WTC11 (cell line): ENCODE data around the gene ARL4A.

Experiments used
- CTCF ChIP-seq: fragments of 200-600 bp; IDR thresholded peaks from 2 replicates; pipeline ENCODE4 v1.8.0; 2022; ENCODE audit warnings: antibody characterized with exemption
- NR1H2 ChIP-seq: sonication (generic); formaldehyde crosslinking; IDR thresholded peaks from 2 replicates; pipeline ENCODE4 v1.9.0; 2021; ENCODE audit warnings: mild to moderate bottlenecking, moderate library complexity, missing genetic modification reagents
- SP1 ChIP-seq: sonication (generic); formaldehyde crosslinking; conservative IDR thresholded peaks from 2 replicates; pipeline ENCODE4 v1.8.1; 2022; ENCODE audit warnings: missing genetic modification reagents
- ZNF317 ChIP-seq: sonication (generic); formaldehyde crosslinking; IDR thresholded peaks from 2 replicates; pipeline ENCODE4 v1.8.1; 2023; ENCODE audit warnings: low read depth, mild to moderate bottlenecking, moderate library complexity, missing genetic modification reagents, borderline replicate concordance
- TF ChIP-seq, protein P1 (sequence below): sonication (generic); formaldehyde crosslinking; conservative IDR thresholded peaks from 2 replicates; pipeline ENCODE4 v1.8.1; 2022; ENCODE audit warnings: mild to moderate bottlenecking, missing genetic modification reagents
- TF ChIP-seq, protein P2 (sequence below): fragments of 250-450 bp; sonication (Bioruptor Pico); IDR thresholded peaks from 2 replicates; pipeline ENCODE4 v1.9.0; 2021; ENCODE audit warnings: mild to moderate bottlenecking
- TF ChIP-seq, protein P3 (sequence below): sonication (generic); formaldehyde crosslinking; IDR thresholded peaks from 2 replicates; pipeline ENCODE4 v1.8.0; 2023; ENCODE audit warnings: mild to moderate bottlenecking, missing genetic modification reagents

DNA sequence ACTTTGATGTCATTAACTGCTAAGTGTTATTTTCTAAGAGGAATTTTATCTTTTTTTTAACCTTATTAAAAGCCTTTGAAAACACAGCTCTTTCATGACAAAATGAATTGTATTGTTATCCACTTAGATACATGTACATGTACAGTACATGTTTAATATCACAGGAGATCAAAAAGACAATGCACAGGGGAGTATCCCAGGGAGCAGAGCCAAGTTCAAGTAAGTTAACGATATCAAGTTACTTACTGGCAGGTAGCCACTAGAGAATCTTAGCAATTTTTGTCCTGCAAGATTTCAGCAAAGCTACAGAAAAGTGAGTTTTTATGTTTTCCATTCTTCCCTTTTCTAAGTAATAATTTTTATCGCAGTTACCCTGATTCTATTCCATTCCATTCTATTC lies 33.9 kb upstream of the ARL4A start:
- TF ChIP-seq CTCF (no peak), SP1 (CRISPR knock-in tag) (no peak), NR1H2 (CRISPR knock-in tag) (no peak), ZNF317 (no peak)
- TF ChIP-seq, protein P1, sequence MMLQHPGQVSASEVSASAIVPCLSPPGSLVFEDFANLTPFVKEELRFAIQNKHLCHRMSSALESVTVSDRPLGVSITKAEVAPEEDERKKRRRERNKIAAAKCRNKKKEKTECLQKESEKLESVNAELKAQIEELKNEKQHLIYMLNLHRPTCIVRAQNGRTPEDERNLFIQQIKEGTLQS (CRISPR knock-in tag) = no peak
- TF ChIP-seq, protein P2, sequence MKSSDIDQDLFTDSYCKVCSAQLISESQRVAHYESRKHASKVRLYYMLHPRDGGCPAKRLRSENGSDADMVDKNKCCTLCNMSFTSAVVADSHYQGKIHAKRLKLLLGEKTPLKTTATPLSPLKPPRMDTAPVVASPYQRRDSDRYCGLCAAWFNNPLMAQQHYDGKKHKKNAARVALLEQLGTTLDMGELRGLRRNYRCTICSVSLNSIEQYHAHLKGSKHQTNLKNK = no peak
- TF ChIP-seq, protein P3, sequence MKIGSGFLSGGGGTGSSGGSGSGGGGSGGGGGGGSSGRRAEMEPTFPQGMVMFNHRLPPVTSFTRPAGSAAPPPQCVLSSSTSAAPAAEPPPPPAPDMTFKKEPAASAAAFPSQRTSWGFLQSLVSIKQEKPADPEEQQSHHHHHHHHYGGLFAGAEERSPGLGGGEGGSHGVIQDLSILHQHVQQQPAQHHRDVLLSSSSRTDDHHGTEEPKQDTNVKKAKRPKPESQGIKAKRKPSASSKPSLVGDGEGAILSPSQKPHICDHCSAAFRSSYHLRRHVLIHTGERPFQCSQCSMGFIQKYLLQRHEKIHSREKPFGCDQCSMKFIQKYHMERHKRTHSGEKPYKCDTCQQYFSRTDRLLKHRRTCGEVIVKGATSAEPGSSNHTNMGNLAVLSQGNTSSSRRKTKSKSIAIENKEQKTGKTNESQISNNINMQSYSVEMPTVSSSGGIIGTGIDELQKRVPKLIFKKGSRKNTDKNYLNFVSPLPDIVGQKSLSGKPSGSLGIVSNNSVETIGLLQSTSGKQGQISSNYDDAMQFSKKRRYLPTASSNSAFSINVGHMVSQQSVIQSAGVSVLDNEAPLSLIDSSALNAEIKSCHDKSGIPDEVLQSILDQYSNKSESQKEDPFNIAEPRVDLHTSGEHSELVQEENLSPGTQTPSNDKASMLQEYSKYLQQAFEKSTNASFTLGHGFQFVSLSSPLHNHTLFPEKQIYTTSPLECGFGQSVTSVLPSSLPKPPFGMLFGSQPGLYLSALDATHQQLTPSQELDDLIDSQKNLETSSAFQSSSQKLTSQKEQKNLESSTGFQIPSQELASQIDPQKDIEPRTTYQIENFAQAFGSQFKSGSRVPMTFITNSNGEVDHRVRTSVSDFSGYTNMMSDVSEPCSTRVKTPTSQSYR (CRISPR knock-in tag) = no peak
